HG03139 (cell line): ENCODE data around the gene STAB2.

ENCODE experiments used
- ATAC-seq: cut with Tn5 transposase; IDR thresholded peaks from one replicate; pipeline ENCODE4 v1.9.1; 2021; ENCODE audit not compliant: unreplicated experiment

STAB2 gene

DNA sequence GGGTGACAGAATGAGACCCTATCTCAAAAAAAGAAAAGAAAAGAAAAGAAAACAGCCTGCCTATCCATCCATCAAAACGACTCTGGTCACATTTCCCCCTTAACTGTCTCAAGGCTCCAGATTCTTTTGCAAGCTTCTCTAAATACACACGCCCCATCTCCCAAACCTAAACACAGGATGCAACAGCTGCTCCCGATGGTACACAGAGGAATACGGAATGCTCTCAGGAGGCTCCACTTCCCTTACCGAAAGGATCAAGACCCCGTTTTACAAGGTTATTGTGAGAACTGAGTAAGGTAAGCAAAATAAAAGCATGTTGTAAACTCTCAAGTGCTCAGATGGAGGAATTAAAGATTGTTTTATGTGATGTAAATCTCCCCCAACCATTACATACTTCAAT is 191.7 kb downstream of the STAB2 start:
- no peak for ATAC-seq

DNA sequence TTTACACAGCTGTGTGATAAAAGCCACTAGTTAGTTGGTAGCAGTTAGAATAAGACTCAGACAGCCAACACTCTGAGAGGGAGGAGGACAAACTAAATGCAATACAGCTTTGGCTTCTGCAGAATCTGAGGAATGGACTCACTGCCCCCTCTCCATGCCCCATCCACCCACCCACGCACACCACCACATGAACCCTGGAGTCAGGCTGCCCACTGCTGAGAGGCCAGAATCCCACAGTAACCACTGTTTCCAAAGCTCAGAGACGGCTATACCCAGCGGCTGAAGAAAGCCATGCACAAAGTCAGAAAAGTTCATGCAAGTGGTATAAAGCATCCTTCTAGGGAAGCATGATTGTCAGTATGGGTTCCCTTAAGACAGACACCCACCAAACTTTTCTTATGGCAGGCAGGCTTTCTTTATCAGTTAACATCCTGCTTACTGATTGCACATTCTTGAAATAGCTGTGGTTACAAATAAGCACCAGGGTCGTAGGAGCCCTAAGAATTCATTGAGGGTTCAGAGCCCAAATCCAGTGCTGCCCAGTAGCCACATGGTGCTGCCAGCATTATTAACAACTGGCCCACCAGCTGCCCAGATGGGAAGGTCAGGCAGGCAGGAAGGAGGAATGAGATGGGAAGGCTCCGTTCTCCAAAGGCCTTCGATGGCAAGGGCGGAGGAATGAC is 192.5 kb downstream of the STAB2 start:
- no peak for ATAC-seq

DNA sequence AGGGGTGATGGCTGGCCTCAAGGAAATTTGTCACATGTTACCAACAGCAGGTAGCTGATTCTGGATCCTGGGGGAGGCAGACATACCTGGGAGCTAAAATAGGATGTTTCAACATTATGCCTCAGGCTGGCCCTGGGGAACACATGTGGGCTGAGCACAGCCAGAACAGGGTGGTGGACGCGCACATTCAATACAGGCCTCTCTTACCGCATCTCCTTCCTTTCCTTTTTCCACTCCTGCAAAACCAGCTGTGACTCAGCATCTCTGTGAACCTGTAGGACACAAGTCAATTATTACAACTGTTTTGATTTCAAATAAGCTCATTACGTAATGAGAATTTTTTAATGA is 193.0 kb downstream of the STAB2 start:
- ATAC-seq = no peak

DNA sequence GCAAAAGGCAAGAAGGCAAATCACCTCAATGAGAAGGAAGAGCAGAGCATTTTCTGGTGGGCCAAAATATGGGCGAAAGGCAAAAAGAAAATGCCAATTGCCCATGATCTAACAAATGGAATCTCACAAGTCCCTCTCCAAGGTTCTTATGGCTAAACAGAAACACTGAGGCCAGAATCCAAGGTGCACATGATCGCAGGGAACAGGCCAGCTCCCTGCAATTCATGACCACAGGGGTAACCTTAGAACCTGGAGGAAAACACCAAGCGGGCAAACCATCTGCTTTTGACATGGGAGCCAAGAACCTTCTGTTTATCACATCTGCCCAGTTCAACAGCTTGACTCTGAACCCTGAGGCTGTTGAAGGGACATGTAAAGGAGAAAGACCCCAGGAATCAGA is 193.9 kb downstream of the STAB2 start:
- no peak for ATAC-seq

- no peak for ATAC-seq
Observed at GRCh38 chr12:103782399-103782798, 195.3 kb downstream of the STAB2 start.

DNA sequence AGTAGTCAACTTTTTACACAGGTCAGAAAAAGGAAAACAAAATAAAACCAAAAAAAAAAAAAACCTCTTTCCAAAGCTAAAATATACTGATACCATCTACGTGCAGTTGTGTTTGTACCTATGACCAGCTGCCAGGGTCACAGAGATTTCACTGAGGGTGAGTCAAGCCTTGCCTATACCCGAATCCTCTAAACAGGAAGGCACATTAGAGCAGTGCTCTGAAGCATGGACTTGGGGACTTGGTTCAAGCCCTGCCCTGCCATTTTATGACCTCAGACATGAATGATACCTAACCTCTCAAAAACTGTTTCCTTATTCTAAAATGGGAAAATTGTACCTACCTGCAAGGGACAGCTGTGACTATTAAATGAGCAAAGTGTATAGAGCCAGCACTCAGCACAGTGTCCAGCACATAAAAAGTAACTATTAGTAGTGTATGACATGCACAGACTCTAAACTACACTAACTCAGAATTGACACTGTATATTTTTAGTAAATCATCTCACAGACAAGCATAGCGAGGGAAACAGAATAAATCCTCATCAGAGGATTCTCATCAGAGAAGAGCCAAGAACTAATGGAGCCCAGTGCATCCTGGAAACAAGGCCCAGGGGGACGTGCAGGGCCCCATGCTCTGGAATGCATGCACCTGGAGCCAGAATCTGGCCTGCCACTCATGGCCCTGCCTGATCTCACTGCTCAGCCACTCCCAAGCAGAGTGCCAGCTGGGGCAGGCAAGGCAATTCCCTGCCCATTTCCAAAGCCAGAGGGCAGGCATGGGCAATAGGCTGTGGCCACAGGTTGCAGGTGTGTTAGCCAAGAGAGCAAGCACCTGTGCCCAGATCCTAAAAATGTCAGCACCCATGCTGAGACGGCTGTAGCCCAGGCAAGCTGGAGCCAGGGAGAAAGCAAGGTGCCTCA is 196.9 kb downstream of the STAB2 start:
- ATAC-seq = no peak

GRCh38 chr12:103785243-103786031 is 198.4 kb downstream of the STAB2 start:
- no peak for ATAC-seq

GRCh38 chr12:103786201-103786600 is 199.1 kb downstream of the STAB2 start:
- ATAC-seq = no peak

DNA sequence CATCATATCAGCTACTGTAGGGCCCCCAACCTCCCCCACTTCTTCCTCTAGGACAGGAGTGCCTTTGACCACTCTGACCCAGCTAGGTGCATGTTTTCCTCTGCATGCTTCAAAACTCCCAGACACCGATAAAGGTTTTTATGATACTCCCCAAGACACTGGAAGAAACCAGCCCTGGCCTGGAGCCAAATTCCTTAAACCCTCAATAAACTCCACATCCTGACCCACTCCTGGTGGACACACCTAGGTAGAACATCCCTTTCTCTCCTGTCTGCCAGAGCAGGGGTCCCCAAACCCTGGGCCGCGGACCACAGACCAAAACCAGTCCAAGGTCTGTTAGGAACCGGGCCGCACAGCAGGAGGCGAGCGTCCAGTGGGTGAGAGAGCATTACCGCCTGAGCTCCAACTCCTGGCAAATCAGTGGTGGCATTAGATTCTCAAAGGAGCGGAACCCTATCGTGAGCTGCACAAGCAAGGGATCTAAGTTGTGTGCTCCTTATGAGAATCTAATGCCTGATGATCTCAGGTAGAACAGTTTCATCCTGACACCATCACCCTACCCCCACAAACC is 204.4 kb downstream of the STAB2 start:
- ATAC-seq = no peak

DNA sequence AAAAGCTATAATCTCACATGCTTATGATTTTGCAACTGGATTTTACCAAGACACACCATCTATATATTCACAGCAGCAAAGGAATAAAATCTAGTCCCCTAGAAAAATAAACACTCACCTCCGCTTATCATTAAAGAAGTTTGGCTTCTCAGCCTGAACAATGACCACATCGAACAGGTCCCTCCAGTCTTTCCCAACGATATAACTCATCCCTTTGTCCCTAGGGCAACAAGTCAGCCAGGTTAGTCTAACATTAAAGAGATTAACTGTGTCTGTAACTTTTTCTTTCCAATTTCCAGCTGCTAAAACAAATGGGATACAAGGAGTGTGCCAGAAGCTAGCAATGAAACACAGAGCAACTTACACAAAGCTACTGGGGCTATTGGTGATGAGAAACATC is 206.0 kb downstream of the STAB2 start:
- ATAC-seq = no peak

GRCh38 chr12:103793512-103794045 is 206.5 kb downstream of the STAB2 start:
- ATAC-seq = no peak

GRCh38 chr12:103794309-103795213 is 207.5 kb downstream of the STAB2 start:
- ATAC-seq = no peak

DNA sequence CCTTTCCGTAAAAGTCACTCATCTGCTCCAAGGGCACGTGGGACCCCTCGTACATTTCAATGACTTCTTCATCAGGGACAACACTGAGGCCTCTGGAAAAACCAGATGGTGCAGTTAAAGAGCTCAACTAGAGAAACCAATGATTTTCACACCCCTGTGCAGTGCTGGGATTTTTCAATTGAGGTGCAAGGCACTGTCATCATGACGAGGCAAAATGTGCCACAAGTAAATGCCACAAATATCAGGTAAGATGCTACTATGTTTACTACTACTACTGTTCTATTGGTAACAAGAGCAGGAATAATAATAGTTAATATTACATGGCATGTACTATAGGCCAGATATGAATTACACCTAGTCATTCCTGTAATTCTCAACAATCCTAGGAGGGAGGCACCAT is 211.5 kb downstream of the STAB2 start:
- ATAC-seq = no peak

DNA sequence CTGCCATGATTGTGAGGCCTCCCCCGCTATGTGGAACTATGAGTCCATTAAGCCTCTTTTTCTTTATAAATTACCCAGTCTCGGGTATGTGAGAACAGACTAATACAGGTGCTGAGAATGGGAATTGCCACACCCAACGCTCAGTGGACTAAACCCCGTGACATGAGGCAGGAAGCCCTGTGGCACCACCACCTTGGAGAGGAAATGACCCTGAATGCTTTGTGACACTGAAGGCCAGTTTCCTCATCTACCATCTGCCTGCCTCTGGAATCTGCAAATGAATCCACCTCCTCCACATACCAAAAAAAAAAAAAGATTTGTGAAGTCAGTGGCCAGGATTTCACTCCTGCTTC is 212.4 kb downstream of the STAB2 start:
- ATAC-seq = no peak

- ATAC-seq = no peak
Observed at GRCh38 chr12:103799857-103800771, 213.0 kb downstream of the STAB2 start.

DNA sequence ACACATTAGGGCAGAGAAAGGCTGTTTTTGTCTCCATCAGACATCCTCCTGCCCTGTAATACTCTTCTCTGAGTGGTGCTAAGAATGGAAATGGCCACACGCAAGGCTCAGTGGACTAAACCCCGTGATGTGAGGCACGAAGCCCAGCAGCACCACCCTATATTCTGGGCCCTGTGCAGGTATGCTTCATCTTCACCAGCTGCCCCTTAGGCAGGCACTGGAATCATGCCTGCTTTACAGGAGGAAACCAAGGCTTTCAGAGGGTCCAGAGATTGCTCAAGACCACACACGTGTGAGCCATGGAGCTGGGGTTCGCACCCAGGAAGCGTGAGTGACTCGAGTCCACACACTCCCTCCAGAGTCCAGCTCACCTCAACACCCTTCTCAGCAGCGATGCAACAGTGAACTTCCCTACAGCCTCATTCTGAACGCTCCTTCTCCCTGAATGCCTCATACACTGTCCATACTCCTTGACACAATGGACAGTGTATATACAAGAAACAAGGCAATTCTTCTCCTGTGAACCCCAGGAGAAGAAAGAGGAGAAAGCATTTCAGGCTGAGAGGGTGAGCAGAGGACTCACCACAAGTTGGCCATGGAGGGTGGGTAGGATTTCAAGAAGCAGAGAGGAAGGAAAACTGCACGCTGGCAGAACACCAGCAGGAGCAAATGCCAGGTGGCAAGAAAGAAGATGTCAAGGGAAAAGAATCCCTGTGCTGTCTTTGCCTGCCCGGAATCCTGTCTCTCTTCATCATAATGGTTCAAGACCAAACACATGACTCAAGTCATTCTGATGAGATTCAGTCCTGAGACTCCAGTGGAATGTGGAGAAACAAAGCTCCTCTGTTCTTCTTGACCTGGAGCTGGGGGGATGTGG is 214.9 kb downstream of the STAB2 start:
- ATAC-seq = no peak

DNA sequence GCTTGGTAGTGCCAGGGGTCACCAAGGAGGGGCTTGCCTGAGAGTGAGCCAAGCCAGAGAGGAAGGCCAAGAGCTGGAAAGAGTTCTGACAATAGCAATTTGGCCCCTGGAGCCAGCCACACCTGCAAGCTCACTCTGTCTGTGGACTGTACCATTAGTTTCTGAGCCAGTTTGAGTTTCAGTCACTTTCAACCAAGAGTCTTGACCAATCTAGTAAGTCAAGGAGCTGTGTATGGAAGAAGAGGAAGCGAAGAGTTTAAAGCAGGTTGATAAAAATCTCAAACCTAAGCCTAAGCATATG is 215.5 kb downstream of the STAB2 start:
- no peak for ATAC-seq

- ATAC-seq = no peak
Observed at GRCh38 chr12:103803847-103804246, 216.8 kb downstream of the STAB2 start.
